BE2C (cell line): Measurements from ENCODE around the gene LDLRAD3.

ENCODE experiments used
- DNase-seq: peaks from one replicate; pipeline ENCODE4 v3.0.0-alpha.2; 2020
- H3K27me3 ChIP-seq: fragments of 250-450 bp; sonication (Bioruptor Pico); 2 replicates; pipeline ENCODE4 v1.5.1; 2020; ENCODE audit warnings: mild to moderate bottlenecking
- H3K36me3 ChIP-seq: fragments of 250-450 bp; sonication (Bioruptor Pico); 2 replicates; pipeline ENCODE4 v1.5.1; 2020; ENCODE audit warnings: mild to moderate bottlenecking
- H3K4me1 ChIP-seq: fragments of 250-450 bp; sonication (Bioruptor Pico); 2 replicates; pipeline ENCODE4 v1.5.1; 2020
- H3K4me3 ChIP-seq: 2 replicates; pipeline ENCODE4 v1.5.1; 2011; ENCODE audit warnings: low read depth, low read length
- H3K9me3 ChIP-seq: fragments of 250-450 bp; sonication (Bioruptor Pico); 2 replicates; pipeline ENCODE4 v1.5.1; 2020
- TF ChIP-seq, protein P1 (sequence below): IDR thresholded peaks from 2 replicates; pipeline ENCODE4 v1.5.1; 2012; ENCODE audit warnings: mild to moderate bottlenecking, low read depth, low read length

The LDLRAD3 gene

GRCh38 chr11:36103933-36104530 is 160.2 kb downstream of the LDLRAD3 start:
- DNase-seq = no peak
- H3K27me3 ChIP-seq = no peaks in the 10 kb centered on the region
- no peak overlapping the region for H3K4me3 ChIP-seq
- no peaks in the 10 kb centered on the region for H3K36me3 ChIP-seq
- no peaks in the 10 kb centered on the region for H3K9me3 ChIP-seq
- TF ChIP-seq, protein P1, sequence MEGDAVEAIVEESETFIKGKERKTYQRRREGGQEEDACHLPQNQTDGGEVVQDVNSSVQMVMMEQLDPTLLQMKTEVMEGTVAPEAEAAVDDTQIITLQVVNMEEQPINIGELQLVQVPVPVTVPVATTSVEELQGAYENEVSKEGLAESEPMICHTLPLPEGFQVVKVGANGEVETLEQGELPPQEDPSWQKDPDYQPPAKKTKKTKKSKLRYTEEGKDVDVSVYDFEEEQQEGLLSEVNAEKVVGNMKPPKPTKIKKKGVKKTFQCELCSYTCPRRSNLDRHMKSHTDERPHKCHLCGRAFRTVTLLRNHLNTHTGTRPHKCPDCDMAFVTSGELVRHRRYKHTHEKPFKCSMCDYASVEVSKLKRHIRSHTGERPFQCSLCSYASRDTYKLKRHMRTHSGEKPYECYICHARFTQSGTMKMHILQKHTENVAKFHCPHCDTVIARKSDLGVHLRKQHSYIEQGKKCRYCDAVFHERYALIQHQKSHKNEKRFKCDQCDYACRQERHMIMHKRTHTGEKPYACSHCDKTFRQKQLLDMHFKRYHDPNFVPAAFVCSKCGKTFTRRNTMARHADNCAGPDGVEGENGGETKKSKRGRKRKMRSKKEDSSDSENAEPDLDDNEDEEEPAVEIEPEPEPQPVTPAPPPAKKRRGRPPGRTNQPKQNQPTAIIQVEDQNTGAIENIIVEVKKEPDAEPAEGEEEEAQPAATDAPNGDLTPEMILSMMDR = no peak
- H3K4me1 ChIP-seq = no peaks in the 10 kb centered on the region

GRCh38 chr11:36104660-36104992 is 160.8 kb downstream of the LDLRAD3 start:
- H3K4me1 ChIP-seq = no peaks in the 10 kb centered on the region
- H3K9me3 ChIP-seq = no peaks in the 10 kb centered on the region
- H3K27me3 ChIP-seq = no peaks in the 10 kb centered on the region
- TF ChIP-seq, protein P1 = no peak
- no peaks in the 10 kb centered on the region for H3K36me3 ChIP-seq
- DNase-seq = no peak
- H3K4me3 ChIP-seq = no peak overlapping the region

- Histone ChIP-seq H3K27me3 (no peaks in the 10 kb centered on the region), H3K4me1 (no peaks in the 10 kb centered on the region), H3K4me3 (no peak overlapping the region), H3K9me3 (no peaks in the 10 kb centered on the region), H3K36me3 (no peaks in the 10 kb centered on the region)
- TF ChIP-seq, protein P1 = no peak
- no peak for DNase-seq
These were observed 162.1 kb downstream of the LDLRAD3 start for GRCh38 chr11:36105743-36106581.

DNA sequence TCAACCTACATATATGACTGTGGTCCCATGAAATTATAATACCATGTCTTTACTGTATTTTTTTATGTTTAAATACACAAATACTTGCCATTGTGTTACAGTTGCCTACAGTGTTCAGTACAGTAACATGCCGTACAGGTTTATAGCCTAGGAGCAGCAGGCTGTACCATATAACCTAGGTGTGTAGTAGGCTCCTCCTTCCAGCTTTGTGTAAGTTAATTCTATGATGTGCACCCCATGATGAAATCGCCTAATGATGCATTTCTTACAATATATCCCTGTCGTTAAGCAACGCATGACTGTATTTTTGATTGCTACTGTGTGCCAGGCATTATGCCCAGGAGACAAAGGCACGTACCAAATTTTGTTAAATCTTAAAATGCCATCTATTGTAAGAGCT is 163.7 kb downstream of the LDLRAD3 start:
- Histone ChIP-seq H3K9me3 (no peaks in the 10 kb centered on the region), H3K4me1 (no peaks in the 10 kb centered on the region), H3K27me3 (no peaks in the 10 kb centered on the region), H3K4me3 (no peak overlapping the region), H3K36me3 (no peaks in the 10 kb centered on the region)
- no peak for DNase-seq
- TF ChIP-seq, protein P1 = no peak

DNA sequence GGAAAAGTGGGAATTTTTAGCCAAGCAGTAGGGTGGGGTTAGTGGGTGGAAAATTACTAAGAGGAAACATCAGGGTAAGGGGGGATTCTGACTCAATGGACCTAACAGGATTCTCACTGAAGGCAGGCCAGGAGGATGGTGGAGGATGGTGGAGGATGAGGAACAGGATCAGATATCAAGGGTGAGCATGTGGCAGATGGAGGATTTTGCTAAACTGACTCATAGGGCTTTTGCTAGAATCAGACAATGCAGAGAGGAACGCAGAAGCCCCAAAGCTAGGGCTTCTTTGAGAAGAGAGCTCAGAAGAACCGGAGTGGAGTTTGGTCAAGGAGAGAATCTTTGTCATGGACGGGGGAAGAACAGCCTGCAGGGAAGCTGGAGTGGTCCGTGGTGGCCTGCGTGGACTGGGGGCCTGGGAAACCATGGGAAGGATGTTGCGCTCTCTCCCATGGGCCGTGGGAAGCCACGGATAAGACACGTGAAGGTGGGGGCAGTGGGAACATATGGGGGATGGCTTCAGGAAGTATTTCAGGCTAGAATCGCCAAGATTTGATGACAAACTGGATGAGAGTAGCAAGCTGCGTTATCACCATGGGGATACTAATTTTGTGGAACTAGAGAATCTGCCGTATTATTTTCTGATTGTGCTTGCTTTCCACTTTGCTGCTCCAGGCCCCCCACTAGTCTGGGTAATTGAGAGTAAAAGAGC is 165.2 kb downstream of the LDLRAD3 start:
- Histone ChIP-seq H3K4me3 (no peak overlapping the region), H3K9me3 (no peaks in the 10 kb centered on the region), H3K27me3 (no peaks in the 10 kb centered on the region), H3K4me1 (no peaks in the 10 kb centered on the region), H3K36me3 (no peaks in the 10 kb centered on the region)
- TF ChIP-seq, protein P1 = no peak
- DNase-seq = no peak

GRCh38 chr11:36109590-36109849 is 165.7 kb downstream of the LDLRAD3 start:
- Histone ChIP-seq H3K9me3 (no peaks in the 10 kb centered on the region), H3K36me3 (no peaks in the 10 kb centered on the region), H3K27me3 (no peaks in the 10 kb centered on the region), H3K4me1 (no peaks in the 10 kb centered on the region), H3K4me3 (no peak overlapping the region)
- DNase-seq = no peak
- TF ChIP-seq, protein P1 = no peak
